ENCODE data around the gene SPATS2.
"Not testable (repeated sequence)": the region's sequence is repeated elsewhere in the genome, so short reads cannot be mapped to it uniquely, and the experiment has no call there.

SPATS2 gene

DNA sequence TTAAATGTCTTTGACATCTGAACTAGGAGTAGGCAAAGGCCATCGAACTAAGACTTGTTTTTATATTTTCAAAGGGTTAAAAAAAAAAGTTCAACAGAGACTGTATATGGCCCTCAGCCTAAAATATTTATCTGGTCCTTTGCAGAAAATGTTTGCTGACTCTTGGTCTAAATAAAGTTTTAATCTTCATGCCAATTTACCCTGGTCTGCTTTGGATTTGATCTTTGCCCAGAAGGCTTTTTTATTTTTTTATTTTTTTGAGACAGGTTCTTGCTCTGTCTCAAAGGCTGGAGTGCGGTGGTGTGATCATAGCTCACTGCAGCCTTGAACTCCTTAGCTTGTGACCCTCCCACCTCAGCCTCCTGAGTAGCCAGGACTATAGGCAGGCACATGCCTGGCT is 47.1 kb downstream of the SPATS2 start:
- no peak for DNase-seq

DNA sequence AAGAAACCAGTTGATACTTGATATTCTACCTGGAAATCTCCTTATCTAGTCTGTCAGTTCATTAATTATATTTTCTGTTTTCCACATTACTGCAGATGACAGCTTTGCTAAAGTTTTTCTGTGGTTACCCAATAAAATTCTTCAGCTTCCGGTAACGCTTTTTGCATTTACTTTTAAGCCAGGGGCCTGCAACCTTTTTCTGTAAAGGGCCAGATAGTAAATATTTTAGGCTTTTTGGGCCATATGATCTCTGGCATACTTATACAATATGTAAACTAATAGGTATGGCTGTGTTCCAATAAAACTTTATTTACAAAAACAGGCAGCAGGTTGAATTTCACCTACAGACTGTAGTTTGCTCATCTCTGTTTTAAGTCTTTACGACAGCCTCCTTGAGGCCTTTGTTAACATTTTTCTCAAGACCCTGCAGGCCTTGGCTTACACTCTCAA is 48.3 kb downstream of the SPATS2 start:
- no peak for DNase-seq

DNA sequence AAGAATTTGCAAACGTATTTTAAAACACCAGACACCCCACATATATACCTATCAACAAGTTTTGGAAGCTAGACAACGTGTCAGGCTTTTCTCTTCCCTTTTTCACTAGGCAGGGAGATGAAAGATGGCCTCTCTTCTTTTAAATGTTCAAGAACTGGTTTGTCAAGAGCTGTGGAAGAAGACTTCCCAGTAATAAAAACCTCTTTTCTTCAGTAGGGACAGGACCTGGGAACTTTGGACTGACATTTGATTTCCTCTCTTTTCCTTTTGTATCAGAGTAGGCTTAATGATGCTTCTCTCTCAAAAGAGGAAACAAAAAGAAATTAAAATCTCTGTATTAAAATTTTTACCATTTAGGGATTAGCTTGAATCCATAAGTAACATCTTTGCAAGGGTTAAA is 49.6 kb downstream of the SPATS2 start:
- no peak for DNase-seq

DNA sequence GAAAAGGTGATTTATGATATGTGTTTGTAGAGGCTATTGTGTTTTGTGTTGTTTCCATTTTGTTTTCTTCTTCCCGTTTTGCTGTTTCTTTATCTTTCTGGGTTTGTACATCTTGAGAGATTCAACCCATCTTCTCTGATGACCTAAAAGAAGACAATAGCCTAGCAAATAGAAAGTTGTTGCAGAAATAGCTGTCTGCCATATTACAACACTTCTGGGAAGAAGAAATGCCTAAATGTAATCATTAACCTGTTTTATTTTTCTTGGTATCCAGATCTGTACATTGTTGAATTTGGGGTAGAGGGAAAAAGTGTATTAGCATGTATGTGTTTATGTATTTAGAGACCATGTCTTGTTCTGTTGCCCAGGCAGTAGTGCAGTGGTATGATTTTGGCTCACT is 50.3 kb downstream of the SPATS2 start:
- DNase-seq: no peak

DNA sequence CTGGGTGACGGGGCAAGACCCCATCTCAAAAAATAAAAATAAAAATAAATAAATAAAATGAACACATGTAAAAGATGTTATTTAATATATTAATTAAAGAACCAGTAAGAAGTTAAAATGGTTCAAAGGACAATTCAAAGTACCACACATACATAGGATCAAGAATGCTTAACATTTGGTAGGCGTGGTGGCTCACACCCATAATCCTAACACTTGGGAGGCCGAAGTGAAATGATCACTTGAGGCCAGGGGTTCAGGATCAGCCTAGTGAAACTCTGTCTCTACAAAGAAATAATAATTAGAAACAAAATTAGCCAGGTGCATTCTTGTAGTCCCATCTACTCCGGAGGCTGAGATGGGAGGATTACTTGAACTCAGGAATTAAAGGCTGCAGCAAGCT is 53.3 kb downstream of the SPATS2 start:
- DNase-seq: no peak

DNA sequence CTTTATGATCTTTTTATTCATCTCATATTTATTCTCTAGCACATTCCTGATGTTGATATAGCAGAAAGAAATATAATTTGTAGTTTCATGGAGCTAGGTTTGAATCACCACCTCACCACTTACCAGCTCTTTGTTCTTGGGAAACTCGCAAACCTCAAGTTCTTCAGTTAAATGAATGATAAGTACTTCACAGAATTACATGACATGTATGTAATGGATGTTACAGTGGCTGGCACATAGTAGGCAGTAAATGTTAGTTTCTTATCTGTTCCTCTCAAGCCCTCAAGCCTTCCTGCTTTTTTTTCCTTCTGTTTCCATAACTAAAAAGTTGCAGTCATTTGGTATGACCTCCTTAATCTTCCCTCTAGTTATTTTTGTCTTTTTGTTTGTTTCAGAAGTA is 54.9 kb downstream of the SPATS2 start:
- DNase-seq: no peak

DNA sequence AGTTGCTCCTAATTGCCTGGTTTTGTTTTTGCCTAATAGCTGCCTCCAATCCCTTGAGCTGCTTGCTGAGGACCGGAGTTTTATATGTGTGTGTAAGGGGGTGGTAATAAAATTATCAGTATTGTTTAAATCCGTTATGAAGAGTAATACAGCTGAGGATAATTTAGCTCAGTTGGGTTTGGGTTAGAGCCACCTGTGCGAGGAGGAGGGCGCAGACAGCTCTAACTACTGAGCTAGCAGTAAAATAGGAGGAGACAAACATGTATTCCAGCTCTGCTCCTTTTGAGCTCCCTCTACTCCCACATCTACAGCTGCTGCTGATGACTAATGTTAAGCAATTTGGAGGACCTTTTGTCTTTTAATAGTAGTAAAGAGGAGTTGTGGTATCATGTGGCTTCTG is 61.5 kb downstream of the SPATS2 start:
- DNase-seq: no peak

DNA sequence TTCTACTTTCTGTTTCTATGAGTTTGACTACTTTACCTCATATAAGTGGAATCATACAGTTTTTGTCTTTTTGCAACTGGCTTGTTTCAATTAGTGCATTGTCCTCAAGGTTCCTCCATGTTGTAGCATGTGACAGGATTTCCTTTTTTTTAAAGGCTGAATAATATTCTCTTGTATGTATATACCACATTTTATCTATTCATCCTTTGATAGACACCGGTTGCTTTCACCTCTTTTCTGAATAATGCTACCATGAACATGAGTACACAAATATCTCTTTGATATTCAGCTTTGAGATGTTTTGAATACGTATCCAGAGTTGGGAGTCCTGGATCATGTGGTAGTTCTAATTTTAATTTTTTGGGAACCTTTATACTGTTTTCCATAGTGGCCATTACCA is 65.4 kb downstream of the SPATS2 start:
- no peak for DNase-seq

DNA sequence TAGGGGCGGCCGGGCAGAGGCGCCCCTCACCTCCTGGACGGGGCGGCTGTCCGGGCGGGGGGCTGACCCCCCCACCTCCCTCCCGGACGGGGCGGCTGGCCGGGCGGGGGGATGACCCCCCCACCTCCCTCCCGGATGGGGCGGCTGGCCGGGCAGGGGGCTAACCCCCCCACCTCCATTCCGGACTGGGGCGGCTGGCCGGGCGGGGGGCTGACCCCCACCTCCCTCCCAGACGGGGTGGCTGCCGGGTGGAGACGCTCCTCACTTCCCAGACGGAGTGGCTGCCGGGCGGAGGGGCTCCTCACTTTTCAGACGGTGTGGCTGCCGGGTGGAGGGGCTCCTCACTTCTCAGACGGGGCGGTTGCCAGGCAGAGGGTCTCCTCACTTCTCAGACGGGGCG is 69.5 kb downstream of the SPATS2 start:
- not testable (repeated sequence) for DNase-seq

DNA sequence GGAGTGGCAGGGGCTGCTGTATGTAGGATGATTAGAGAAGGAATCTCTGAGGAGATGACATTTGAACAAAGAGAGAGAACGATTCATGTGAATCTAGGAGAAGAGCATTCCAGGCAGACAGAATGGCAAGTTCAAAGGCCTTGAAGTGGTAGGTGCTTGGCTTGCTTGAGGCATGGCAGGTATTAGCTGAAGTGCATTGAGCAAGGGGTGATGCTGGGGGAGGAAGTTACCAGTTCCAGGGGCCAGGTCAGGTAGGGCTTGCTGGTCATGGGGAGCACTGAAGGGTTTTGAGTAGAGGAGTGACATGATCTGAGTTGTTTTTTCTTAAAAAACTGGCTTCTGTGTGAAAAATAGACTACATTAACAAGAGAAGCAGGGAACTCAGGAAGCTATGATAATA is 71.8 kb downstream of the SPATS2 start:
- DNase-seq: no peak

DNA sequence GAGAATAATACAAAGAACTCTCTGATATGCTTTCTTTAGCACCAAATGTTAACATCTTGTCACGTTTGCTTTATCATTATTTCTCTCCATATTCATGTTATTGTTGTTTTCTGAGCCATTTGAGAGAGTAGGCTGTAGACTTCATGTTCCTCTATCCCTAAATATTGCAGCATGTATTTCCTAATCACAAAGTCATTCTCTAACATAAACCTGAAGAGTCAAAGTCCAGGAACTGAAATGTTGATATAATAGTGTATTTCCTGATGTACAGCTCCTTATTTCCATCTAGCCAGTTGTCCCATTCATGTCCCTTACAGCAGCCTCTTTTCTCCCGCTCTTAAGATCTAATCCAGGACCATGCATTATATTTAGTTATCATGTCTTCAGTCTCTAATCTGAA is 72.8 kb downstream of the SPATS2 start:
- no peak for DNase-seq

DNA sequence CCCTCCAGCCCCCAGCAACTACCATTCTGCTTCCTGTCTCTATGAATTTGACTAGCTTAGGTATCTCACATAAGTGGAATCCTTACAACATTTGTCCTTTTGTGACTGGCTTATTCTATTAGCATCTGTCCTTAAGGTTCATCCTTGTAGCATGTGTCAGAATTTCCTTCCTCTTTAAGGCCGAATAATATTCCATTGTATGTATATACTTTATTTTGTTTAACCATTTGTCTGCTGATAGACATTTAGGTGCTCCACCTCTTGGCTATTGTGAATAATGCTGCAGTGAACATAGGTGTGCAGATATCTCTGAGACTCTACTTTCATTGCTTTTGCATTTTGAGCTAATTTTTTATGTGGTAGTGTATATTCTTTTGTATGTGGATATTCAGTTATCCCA is 75.7 kb downstream of the SPATS2 start:
- DNase-seq: no peak

DNA sequence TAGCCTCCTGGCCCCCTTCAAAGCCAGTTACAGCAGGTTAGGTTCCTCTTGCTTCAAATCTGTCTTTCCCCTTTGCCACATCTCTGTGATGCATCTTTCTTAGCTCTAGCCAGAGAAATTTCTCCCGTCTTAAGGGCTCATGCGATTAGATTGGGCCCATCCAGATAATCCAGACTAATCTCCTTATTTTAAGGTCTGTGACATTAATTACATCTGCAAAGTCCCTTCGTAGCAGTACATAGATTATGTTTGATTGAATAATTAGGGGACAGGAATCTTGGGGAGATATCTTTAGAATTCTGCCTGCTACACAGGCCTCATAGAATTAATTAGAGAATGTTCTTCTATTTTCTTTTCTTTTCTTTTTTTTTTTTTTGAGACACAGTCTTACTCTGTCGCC is 79.3 kb downstream of the SPATS2 start:
- DNase-seq: no peak

DNA sequence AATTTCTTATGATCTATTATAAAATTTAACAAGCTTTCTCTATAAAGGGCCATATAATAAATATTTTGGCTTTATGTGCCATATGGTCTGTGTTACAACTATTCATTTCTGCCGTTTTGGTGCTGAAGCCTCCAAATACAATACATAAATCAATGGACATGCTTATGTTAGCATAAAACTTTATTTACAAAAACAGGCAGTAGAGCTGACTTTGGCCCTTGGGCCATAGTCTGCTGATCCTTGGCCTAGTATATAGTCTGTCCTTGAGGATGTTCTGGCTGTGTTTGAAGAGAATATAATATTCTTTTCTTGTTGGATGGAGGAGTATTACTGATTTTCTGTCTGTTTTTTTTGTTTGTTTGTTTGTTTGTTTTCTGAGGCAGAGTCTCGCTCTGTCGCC is 81.6 kb downstream of the SPATS2 start:
- no peak for DNase-seq

DNA sequence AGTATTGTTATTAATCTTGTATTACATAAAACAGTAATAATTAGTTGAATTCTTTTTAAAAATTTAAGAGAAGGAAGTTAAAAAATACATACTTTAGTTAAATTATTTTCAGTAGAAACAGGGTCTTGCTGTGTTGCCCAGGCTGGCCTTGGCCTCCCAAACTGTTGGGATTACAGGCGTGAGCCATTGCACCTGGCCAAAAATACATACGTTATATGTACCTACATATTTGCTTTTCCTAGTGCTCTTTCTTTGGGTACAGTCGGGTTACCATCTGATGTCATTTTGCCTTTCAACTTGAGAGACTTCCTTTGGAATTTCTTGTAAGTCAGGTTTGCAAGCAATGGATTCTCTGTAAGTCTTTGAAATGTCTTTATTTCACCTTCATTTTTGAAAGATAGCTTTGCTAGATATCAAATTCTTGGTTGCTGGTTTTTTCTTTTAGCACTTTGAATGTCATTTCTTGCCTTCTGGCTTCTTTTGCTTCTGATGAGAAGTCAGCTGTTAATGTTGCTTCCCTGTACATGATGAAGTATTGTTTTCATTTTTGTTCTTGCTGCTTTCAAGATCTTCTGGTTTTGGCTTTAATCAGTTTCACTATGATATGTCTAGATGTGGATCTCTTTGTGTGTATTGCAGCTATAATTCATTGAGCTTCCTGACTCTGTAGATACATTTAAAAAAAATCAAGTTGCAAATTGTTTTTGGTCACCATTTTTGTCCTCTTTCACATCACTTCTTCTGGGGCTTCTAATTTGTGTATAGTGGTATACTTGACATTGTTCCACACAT is 84.4 kb downstream of the SPATS2 start:
- no peak for DNase-seq

DNA sequence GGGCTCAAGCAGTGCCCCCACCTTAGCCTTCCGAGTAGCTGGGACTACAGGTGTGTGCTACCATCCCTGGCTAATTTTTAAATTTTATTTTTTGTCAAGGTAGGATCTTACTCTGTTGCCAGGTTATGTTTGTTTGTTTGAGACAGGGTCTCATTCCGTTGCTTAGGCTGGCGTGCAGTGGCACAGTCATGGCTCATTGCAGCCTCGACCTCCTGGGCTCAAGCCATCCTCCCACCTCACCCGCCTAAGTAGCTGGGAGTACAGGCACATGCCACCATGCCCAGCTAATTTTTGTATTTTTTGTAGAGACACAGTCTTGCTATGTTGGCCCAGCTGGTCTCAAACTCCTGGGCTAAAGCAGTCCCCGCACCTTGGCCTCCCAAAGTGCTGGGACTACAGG is 88.2 kb downstream of the SPATS2 start:
- no peak for DNase-seq

DNA sequence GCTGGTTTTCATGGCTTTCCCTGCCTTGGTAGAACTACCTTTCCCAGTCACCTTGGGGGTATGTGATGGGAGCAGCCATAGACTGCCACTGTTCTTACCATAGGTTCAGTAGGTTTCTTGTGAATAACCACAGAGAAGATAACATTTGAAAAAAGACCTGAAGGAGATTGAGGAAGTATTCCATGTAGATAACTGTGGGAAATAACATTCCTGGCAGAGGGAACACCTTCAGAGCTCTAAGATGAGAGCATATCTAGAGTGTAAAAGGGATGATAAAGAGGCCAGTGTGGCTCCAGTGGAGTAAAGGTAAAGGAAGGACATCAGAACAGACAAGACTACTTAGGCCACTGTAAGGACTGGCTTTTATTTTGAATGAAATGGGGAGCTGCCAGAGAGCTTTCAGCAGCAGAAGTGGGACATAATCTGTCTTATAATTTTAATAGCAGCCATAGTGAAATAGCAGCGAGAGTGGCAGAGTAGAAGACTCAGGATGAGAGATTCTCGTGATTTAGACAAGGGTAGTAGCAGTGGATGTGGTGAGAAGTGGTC is 88.9 kb downstream of the SPATS2 start:
- DNase-seq: no peak

DNA sequence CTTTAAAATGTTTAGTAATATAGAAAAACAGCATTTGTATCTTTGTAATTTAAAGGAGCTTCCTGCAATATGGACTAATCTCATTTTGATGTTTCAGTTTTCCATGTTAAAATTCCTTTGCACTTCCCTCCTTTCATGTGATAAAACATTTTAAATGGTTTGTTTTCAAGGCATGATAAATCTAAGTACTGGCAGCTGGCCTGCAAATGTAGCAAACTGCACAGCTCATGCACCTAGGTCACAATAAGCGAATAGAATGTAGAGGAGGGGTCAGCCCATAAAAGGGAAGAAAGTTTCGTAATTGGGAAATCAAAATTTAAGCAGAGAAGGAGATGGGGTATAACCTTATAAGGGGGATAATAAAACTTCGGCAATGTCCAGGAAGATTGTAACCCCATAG is 91.6 kb downstream of the SPATS2 start:
- DNase-seq: no peak

DNA sequence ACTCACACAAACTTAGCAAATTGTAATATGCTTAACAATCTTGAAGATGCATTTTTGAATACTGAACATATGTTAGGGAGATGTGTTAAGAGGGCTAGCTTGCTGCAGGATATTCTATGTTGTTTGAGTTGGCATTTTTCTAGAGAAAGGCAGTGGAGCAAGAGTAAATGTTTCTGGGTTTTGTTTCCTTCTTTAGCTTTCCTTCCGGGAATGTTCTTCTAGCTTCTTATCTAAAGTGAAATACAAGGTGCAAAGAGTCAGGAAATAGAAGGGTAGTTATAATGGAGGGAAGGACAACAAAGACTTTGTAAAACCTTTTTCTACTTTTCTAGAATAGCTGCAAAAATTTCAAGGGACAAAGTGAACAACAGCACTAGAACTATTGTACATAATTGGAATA is 94.0 kb downstream of the SPATS2 start:
- no peak for DNase-seq

DNA sequence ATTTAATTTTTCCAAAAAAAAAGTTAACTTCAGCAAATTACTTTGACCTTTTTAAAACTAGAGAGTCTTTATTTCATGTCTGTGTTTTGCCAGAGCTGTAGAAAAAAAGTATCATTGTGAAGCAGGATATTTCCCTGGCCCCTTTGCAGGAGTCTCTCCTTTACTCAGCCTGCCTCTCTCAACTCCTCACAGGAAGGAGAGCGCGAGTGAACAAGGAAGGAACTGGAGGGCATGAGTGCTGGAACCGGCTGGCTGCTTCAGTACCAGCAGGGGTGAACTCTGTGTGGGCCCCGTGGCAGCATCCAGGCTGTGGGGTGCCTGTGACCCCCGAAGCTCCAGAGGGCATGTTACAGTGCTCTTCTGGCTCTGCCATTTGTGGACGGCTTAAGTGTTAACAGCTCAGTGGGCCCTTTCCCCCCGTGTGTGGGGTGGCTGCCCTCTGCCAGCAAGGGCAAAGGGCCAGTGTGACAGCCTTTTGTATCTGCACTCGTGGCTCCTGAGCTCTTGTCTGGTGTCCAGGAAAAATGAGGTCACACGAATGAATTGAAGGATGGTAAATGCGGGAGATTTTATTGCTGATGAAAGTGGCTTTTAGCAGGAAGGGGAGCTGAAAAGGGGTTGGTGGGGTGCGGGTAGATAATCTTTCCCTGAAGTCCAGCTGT is 95.0 kb downstream of the SPATS2 start:
- no peak for DNase-seq

DNA sequence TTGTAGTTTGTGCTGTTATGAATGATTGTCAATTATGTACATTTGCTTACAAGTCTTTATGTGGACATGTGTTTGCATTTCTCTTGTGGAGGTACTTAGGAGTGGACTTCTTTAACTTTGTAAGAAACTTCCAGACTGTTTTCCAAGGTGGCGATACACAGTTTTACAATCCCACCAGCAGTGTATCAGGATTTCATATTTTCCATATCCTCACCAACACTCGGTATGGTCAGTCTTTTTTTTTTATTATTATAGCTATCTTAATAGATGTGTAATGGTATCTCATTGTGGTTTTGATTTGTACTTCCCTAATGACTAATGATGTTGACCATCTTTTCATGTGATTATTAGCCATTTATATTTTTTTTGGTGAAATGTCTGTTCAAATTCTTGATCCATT is 97.9 kb downstream of the SPATS2 start:
- DNase-seq: no peak

DNA sequence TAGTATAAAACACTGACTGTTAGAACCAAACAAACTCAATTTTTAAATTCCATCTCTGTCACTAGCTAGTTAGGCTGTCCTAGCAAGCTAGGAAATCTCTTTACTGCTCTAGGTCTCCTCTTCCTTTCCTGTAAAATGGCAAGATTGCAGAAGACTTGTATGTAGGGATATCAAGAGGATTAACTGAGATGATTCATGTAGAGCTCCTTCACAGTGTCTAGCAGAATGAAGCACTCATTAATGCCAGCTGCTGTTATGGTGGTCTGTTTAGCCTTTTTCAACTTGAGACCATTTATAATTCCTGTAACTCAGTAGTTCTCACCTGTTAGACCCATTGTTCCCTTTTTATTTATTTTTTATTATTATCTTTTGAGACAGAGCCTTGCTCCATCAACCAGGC is 103.7 kb downstream of the SPATS2 start:
- no peak for DNase-seq

DNA sequence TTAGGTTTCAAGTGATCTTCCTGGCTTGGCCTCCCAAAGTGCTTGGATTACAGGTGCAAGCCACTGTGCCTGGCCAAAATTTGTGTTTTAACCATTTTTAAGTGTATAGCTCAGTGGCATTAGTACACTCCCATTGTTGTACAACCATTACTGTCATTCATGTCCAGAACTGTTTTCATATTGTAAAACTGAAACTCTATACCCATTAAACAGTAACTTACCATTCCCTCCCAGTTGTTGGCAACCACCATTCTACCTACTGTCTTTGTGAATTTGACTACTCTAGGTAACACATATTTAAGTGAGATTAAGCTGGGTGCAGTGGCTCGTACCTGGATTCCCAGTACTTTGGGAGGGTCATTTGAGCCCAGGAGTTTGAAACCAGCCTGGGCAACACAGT is 104.3 kb downstream of the SPATS2 start:
- DNase-seq: no peak

DNA sequence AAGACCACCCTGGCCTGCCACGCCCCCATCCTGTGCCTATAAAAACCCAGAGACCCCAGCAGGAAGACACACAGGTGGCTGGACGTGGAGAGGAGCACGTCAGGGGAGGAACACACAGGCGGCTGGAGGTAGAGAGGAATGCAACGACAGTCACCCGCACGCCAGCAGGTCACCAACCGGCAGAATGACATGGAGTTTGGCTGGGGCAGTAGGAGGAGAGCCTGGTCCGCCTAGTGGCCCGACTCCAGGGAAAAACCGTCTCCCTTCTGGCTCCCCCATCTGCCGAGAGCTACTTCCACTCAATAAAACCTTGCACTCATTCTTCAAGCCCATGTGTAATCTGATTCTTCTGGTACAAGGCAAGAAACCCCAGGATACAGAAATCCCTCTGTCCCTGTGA is 108.8 kb downstream of the SPATS2 start:
- no peak for DNase-seq
